ENCODE measurements around the gene OPCML.

OPCML gene

GRCh38 chr11:132881622-132882021 lies 650.7 kb downstream of the OPCML start:
- Histone ChIP-seq H3K36me3 (ENCODE audit: insufficient read depth, low read length) (no peaks in the 10 kb centered on the region), H3K4me2 (ENCODE audit: low read depth, low read length, poor library complexity, severe bottlenecking) (no peak overlapping the region), H3K27me3 (ENCODE audit: insufficient read depth, low read length, poor library complexity, severe bottlenecking) (no peaks in the 10 kb centered on the region), H3K4me1 (ENCODE audit: insufficient read depth, low read length, poor library complexity, severe bottlenecking) (no peaks in the 10 kb centered on the region), H3K9ac (ENCODE audit: low read depth, low read length, poor library complexity, severe bottlenecking) (no peak overlapping the region), H3K9me3 (ENCODE audit: insufficient read depth, low read depth, low read length) (0 out of 2 replicates have a peak, but pooled peaks cover 6% of the 10 kb centered on the region), H3K79me2 (ENCODE audit: insufficient read depth, low read length) (no peaks in the 10 kb centered on the region), H3K9me2 (replicated peaks; ENCODE audit: low read depth, low read length) (no peaks in the 10 kb centered on the region), H4K20me1 (ENCODE audit: insufficient read depth, low read length, poor library complexity, severe bottlenecking) (no peaks in the 10 kb centered on the region), H3F3A (ENCODE audit: low read depth) (no peaks in the 10 kb centered on the region), H3K4me3 (ENCODE audit: low read length, poor library complexity, severe bottlenecking) (no peak overlapping the region), H2AFZ (ENCODE audit: low read length) (no peak overlapping the region)
- TF ChIP-seq CTCF (conservative IDR thresholded peaks at IDR 0.05; ENCODE audit: low read length), result no peak
- TF ChIP-seq EZH2phosphoT487 (IDR thresholded peaks at IDR 0.05; ENCODE audit: borderline replicate concordance), result no peak

- Histone ChIP-seq H3K9ac (ENCODE audit: low read depth, low read length, poor library complexity, severe bottlenecking) (no peak overlapping the region), H3K4me2 (ENCODE audit: low read depth, low read length, poor library complexity, severe bottlenecking) (no peak overlapping the region), H2AFZ (ENCODE audit: low read length) (no peak overlapping the region), H4K20me1 (ENCODE audit: insufficient read depth, low read length, poor library complexity, severe bottlenecking) (no peaks in the 10 kb centered on the region), H3K4me3 (ENCODE audit: low read length, poor library complexity, severe bottlenecking) (no peak overlapping the region), H3K79me2 (ENCODE audit: insufficient read depth, low read length) (no peaks in the 10 kb centered on the region), H3F3A (ENCODE audit: low read depth) (no peaks in the 10 kb centered on the region), H3K9me3 (ENCODE audit: insufficient read depth, low read depth, low read length) (0 out of 2 replicates have a peak, but pooled peaks cover 6% of the 10 kb centered on the region), H3K9me2 (replicated peaks; ENCODE audit: low read depth, low read length) (no peaks in the 10 kb centered on the region), H3K27me3 (ENCODE audit: insufficient read depth, low read length, poor library complexity, severe bottlenecking) (no peaks in the 10 kb centered on the region), H3K4me1 (ENCODE audit: insufficient read depth, low read length, poor library complexity, severe bottlenecking) (no peaks in the 10 kb centered on the region), H3K36me3 (ENCODE audit: insufficient read depth, low read length) (no peaks in the 10 kb centered on the region)
- no peak for TF ChIP-seq EZH2phosphoT487 (IDR thresholded peaks at IDR 0.05; ENCODE audit: borderline replicate concordance)
- no peak for TF ChIP-seq CTCF (conservative IDR thresholded peaks at IDR 0.05; ENCODE audit: low read length)
Measured at GRCh38 chr11:132878111-132878510, 654.2 kb downstream of the OPCML start.

GRCh38 chr11:132876705-132877104 lies 655.6 kb downstream of the OPCML start:
- Histone ChIP-seq H3K36me3 (ENCODE audit: insufficient read depth, low read length) (no peaks in the 10 kb centered on the region), H4K20me1 (ENCODE audit: insufficient read depth, low read length, poor library complexity, severe bottlenecking) (no peaks in the 10 kb centered on the region), H3K4me1 (ENCODE audit: insufficient read depth, low read length, poor library complexity, severe bottlenecking) (no peaks in the 10 kb centered on the region), H3K9me3 (ENCODE audit: insufficient read depth, low read depth, low read length) (0 out of 2 replicates have a peak, but pooled peaks cover 6% of the 10 kb centered on the region), H3K9me2 (replicated peaks; ENCODE audit: low read depth, low read length) (no peaks in the 10 kb centered on the region), H3K27me3 (ENCODE audit: insufficient read depth, low read length, poor library complexity, severe bottlenecking) (no peaks in the 10 kb centered on the region), H3F3A (ENCODE audit: low read depth) (no peaks in the 10 kb centered on the region), H3K9ac (ENCODE audit: low read depth, low read length, poor library complexity, severe bottlenecking) (no peak overlapping the region), H3K4me3 (ENCODE audit: low read length, poor library complexity, severe bottlenecking) (no peak overlapping the region), H3K4me2 (ENCODE audit: low read depth, low read length, poor library complexity, severe bottlenecking) (no peak overlapping the region), H3K79me2 (ENCODE audit: insufficient read depth, low read length) (no peaks in the 10 kb centered on the region), H2AFZ (ENCODE audit: low read length) (no peak overlapping the region)
- TF ChIP-seq CTCF (conservative IDR thresholded peaks at IDR 0.05; ENCODE audit: low read length), result no peak
- TF ChIP-seq EZH2phosphoT487 (IDR thresholded peaks at IDR 0.05; ENCODE audit: borderline replicate concordance), result no peak
